ENCODE data around the gene HEG1. TPM values are rescaled to one million over a fixed set of nuclear protein-coding genes. Genes with fewer than 3 reads are reported as not detected.

HEG1 gene, protein sequence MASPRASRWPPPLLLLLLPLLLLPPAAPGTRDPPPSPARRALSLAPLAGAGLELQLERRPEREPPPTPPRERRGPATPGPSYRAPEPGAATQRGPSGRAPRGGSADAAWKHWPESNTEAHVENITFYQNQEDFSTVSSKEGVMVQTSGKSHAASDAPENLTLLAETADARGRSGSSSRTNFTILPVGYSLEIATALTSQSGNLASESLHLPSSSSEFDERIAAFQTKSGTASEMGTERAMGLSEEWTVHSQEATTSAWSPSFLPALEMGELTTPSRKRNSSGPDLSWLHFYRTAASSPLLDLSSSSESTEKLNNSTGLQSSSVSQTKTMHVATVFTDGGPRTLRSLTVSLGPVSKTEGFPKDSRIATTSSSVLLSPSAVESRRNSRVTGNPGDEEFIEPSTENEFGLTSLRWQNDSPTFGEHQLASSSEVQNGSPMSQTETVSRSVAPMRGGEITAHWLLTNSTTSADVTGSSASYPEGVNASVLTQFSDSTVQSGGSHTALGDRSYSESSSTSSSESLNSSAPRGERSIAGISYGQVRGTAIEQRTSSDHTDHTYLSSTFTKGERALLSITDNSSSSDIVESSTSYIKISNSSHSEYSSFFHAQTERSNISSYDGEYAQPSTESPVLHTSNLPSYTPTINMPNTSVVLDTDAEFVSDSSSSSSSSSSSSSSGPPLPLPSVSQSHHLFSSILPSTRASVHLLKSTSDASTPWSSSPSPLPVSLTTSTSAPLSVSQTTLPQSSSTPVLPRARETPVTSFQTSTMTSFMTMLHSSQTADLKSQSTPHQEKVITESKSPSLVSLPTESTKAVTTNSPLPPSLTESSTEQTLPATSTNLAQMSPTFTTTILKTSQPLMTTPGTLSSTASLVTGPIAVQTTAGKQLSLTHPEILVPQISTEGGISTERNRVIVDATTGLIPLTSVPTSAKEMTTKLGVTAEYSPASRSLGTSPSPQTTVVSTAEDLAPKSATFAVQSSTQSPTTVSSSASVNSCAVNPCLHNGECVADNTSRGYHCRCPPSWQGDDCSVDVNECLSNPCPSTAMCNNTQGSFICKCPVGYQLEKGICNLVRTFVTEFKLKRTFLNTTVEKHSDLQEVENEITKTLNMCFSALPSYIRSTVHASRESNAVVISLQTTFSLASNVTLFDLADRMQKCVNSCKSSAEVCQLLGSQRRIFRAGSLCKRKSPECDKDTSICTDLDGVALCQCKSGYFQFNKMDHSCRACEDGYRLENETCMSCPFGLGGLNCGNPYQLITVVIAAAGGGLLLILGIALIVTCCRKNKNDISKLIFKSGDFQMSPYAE (N-terminal part only)
- total RNA-seq (2022; extraction: Qiagen RNA extraction), result 4.5 to 7.5 TPM (median 6.7 TPM) in 5 replicates

GRCh38 chr3:125055913-125056745, at the start of gene HEG1:
TSS of gene HEG1 (minus strand) at chr3:125055997. CDS start at chr3:125055890, 107 bp downstream.

GRCh38 chr3:124934577-124934976, 121.2 kb downstream of the HEG1 start, which contains the start of gene MUC13:
TSS of gene MUC13 (minus strand) at chr3:124934751. CDS start at chr3:124934712, 39 bp downstream.

Other genes with a start within 250 kb of the HEG1 start
- gene ITGB5, start 168.6 kb downstream of the HEG1 start, total RNA-seq (2022; extraction: Qiagen RNA extraction), result 350 to 465 TPM (median 432 TPM) in 5 replicates
- 6.9 to 8.2 TPM (median 7.9 TPM) in 5 replicates for gene MUC13, start 121.2 kb downstream of the HEG1 start, total RNA-seq (2022; extraction: Qiagen RNA extraction)
- 0.95 to 1.6 TPM (median 1.0 TPM) in 5 replicates for gene SLC12A8, start 156.8 kb upstream of the HEG1 start, total RNA-seq (2022; extraction: Qiagen RNA extraction)